HG03066 (cell line): ENCODE data around the gene SECISBP2.

ENCODE experiments used
- ATAC-seq: cut with Tn5 transposase; IDR thresholded peaks from one replicate; pipeline ENCODE4 v1.9.1; 2021; ENCODE audit warnings: low read depth; ENCODE audit not compliant: unreplicated experiment

Gene SECISBP2

DNA sequence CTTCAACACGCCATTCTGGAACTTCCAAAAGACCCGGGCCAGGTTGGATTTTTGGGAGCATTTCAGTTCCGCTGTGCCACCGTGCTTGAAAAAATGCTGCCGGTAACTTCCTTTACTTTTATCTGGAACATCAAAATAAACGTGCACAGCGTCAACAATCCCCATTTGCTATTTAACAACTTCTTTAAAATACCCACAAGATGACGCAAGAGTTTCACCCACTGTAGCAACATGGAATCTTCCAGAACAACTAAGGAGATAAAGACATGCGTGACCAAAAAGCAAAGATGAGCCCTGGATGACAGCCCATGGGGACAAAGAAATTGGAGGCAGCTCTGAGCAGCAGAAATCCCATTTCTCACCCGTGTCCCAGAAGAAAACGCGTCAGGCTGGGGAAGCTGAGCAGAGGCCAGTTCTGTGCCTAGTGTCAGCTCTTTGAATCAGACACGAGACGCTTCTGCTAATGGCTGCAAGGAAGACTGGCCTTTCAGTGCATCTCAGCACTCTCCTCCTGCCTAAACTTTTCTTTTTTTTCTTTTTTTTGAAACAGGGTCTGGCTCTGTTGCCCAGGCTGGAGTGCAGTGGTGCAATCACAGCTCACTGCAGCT, 61.3 kb downstream of the SECISBP2 start:
- ATAC-seq, result no peak

DNA sequence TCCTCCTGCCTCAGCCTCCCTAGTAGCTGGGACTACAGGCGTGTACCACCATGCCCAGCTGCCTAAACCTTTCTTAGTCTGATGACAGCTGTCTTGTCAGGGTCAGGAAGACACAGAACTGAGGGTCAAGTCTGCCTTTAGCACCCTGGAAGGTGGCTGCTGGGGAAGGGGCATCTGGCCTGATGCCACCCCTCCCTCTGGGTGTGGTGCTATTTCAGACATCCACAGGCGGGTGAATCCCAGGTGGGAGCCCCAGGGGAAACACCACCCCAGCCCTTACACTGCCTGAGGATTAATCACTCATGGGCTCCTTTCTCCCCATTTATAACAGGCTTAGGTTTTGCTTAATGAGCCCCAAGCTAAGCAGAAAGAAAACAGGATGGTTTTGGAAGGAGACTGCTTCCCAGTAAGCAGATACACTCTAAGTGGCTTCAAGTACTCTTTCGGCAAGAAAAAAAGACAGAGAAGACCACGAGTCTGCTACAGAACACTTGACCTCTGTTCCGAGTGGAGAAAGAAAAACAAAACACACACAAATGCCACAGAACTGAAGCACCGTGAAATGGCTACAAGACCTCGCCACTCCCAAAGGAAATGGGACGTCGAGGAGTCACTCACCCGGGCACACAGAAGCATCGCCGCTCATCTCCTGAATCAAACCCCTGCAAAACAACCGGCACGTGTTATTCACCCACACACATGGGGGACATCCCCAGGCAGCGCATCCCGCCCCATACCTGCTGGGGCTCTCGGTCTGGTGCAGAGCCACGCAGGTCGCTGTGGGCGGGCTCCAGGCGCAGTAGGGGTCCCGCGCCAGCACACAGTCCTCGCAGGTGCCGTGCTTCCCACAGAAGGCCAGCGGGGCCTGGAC, 62.4 kb downstream of the SECISBP2 start:
- ATAC-seq, result no peak

DNA sequence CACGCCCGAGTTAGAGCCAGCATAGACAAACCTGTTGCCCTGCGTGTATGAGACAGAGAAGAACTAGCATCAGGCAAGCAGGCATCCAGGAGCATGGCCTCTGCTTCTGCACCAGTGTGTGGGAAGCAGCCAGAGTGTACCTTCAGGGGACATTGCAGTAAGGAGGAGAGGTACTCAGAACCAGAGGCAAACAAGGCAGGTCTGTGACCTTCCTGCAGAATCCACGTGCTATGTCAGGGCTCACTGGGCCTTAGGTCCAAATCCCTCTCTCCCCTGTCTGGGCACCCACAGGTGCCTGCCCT, 63.0 kb downstream of the SECISBP2 start:
- ATAC-seq, result no peak

DNA sequence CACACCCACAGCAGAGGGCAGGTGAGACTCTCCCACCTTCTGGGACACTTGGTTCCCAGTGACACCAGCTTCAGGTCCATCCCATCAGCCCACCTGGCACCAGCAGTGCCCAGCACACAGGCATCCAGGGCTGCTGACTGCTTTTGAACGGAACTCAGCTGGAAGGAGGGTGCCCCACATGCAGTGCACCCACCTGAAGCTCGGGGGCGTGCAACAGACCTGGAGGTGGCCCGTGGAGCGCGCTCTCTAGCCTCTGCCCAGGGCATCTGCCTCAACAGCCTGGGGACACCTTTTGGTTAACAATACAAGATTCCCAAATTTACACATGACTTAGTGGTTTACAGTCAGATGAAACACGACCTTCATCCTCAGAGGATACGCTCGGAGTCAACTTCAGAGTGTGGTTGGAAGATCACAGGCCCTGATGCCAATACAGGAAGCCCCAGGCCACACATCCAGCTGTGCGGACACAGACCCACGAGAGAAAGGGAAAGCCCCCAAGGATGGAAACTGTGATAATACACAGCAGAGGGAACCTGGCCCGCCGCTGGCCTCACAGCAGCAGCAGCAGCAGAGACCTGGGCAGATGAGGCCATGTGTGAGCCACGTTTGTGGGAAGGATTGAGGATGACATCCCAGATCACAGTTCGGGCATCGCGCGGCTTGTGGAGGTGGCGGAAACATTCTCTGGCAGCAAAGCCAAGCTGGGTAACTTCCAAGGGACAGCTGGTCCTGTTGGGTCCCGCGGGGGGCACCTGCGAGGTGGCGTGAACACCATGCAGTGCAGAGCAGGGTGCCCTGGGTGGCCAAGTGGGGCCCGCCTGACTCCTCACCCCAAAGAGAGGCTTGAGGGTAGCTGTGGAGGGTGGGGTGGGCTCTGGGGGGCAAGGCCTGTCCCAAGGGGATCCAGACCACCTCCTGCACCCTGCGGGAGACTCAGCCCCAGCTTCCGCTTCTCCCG, 64.0 kb downstream of the SECISBP2 start:
- no peak for ATAC-seq

DNA sequence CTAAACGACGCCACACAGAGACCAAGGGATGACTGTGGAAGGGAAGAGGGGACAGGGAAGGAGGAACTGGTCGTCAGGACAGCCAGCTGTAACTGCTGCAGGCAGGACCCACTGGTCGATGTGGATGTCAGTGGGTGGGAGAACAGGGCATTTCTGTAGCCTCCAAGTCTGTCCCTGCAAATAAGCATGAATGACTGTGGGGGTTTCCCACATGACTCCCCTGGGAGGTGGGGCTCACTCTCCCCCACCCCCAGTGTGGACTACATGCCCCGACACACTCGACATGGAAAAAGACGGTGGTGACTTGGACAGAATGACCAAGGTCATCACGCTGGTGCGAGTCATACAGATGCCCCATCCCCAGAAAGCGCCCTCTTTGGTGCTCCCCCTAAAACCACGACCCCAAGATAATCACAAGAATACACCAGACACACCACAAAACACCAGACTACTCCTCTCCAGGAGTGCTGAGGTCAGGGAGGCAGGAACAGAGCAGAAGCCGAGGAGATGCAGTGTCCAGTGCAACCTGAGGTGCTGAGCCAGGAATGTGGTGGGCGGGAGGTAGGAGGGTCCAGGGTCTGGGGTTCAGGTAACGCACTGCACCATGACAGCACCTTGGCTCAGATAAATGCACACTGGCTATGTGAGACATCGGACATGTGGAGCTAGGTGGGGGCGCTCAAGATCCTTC, 64.9 kb downstream of the SECISBP2 start:
- no peak for ATAC-seq

DNA sequence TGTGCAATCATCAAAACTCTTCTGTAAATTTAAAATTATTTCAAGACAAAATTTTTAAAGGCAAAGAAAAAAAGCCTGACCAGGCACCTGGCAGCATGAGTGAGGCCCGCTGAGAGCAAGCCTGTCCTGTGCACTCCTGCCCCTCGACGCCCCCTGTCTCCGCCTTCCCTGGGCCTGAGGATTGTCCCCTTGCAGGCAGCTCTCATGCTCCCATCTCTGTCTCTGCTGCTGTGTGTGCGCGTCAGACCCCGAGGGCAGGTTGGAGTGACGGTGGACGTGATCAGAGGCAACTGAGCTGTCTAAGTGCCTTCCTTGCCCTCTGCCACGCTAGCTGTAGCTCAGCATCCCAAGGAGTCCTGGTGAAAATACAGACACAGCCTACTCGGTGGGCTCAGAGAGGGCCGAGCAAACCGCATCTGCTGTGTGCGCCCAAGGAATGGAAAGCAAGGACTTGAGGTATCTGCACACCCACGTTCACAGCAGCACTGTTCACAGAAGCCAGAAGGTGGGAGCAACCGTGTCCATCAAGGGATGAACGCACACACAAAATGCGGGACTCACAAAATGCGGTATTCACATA, 65.5 kb downstream of the SECISBP2 start:
- ATAC-seq, result no peak

DNA sequence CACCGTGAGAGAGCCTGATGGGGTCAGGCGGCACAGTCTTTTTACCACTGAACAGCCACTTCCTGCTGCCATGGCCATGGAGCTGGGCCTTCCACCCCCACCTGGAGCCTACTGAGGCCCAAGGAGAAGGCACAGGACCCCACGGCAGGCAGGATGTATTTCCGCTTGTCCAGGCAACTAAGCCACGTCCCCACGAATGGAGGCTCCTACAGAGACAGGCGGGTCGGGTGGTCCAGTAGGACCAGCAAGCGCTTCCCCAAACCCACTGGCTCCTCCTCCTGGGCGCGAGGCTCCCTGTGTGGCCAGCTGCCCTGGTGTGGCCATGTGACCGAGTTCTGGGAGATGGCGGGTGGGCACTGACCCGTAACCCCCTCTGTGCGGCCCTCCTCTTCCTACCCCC, 66.5 kb downstream of the SECISBP2 start:
- ATAC-seq, result no peak

DNA sequence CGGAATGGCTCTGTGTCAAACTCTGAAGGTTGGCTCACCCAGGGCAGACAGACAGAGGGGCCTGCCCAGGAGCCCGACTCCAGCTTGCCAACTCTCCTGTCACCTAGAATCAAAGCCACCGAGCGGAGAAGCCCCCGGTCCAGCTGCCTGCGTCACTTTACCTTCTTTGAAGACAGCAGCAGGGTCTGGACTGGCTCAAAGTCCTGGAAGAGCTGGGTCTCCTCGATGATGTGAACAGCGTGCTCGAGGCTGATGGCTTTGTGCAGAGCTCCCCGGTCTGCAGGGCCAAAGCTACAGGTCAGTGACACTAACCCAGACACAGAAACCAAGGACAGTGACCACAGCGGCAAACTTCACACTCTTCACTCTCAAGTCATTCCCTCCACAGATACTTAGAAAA, 67.9 kb downstream of the SECISBP2 start:
- no peak for ATAC-seq

DNA sequence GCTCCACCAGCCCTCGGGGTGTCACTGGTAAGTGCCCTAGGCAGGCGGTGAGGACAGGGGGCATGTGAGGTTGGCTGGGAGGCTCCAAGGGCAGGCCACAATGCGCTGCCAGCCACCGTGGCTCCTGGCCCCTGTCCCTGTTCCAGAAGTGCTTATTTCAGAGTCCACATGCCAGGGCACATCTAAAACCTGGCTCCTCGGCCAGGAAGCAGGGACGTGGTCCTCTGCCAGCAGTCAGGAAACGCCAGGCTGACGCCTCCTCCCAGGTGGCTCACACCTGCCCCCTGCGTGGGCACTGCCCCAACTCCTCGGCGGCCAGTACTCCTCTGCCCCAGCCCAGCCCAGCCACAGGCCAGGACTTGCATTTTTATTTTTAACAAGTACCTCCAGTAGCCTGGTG, 68.5 kb downstream of the SECISBP2 start:
- ATAC-seq, result no peak

DNA sequence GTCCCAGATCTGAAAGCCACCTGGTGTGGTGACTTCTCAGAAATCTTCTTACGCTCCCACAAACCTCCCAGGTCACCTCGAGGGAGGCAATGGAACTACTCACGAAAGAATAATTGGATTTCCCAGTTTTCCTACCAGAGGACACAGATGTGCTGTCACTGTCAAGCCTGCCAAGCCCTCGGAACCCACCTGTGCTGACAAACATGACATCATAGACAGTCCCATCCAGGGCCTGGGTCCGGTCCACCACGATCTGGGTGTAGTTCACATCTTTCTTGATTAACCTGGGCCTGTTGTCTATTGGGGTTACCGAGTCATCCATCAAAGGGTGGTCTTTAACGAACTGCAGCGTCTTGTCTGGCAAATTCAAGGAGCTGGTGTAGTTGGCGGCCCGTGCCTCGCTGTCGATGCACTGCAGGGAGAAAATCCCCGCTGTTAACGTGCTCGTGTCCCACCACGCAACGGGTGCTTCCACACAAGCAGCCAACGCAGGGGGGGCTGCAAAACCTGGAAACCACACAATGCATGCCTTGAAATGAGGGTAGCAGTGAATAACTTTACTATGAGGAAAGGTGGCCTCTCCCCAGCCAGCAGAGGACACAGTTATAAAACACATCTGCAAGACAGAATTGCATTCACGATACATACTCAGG, 69.0 kb downstream of the SECISBP2 start:
- ATAC-seq, result no peak

DNA sequence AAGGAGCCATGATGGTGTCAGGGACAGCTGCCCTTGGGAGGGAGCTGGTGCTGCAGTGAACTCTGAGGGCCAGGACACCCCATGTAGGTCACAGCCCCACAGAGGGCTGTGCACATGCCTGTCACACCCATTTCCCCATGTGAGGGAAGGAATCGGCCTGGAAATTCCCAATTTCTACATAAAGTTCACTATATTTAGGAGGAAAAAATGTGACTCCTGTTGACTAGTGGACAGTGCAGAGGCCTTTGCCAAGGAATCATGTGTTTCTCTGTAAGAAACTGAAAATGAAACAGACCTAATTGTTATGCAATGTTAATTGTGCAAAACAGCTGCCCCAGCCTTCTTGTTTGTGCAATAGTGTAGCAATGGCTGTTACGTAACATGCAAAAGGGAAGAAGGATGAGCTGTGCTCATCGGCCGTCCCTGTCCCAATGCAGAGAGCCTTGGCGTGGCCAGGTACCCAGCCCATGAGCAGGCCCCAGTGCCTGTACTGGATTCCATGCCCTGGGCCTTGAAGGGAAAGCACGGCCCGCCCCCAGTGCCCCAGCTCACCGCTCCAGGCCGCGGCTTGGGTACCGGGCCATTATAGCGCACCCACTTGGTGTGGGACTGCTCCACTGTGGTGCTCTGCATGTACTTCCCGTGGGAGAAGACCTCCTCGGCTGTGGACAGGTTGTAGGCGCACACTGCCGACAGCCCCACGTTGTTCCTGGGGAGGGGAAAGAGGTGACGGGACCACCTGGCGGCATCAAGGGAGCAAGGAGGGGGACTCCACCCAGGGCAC, 70.0 kb downstream of the SECISBP2 start:
- ATAC-seq, result no peak

DNA sequence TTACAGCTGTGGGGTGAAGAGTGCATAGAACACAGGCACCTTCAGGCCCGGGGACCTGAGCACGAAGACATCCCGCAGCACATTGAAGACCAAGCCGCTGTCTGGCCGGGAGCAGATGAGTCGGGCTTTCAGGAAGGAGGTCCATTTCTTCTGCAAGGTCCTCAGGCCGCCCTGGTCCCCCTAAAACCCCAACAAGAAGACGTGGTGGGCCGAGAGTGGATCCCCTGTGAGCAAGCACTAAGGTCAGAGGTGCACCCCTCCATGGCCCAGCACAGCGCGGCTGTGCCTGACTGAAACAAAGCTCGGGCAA, 70.5 kb downstream of the SECISBP2 start:
- no peak for ATAC-seq

DNA sequence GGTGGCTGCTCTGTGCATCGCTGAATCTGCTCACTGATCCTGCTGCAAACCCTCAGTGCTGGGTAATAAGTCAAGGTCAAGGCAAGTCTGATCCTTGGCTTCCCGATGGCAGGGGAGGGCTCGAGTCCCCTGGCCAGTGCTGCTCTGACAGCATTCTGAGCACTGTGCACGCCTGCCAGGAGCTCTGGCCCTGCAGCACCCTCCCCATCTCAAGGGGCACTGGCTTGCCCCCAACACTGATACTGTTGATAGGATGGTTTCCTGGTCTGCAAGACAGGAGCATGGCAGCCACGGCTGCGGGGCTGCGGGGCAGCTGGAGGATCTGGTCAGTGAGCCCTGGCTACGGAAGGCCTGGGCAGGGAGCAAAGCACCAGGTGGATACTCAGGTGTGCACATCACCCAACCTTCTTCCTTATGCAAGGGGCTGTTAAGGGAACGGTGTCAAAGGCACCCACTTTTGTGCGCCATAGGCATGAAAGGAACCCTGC, 71.8 kb downstream of the SECISBP2 start:
- ATAC-seq, result no peak

DNA sequence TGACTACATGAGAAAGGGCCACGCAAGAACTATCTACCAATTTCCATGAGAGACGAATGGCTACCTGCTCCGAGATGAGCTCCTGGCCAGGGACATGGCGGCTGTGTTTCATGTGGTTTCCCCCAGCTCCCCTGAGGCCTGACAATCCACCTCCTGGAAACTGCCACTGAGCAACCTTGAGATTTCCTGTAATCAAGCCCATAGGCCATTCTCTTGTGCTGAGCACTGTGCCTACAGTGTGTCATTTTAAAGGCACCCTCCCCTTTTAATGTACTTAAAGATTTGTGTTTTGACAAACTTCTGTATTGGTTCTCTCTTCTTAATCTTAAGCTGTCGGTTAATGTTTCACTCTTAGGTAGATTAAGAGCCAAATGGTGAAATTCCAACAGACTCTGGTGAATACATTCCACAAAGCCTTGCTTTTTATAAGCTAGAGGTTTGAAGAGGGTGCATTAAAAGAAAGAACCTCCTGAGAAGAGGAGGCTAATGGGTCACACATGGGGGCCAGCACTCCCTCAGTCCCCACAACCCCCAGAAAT, 72.3 kb downstream of the SECISBP2 start:
- no peak for ATAC-seq

DNA sequence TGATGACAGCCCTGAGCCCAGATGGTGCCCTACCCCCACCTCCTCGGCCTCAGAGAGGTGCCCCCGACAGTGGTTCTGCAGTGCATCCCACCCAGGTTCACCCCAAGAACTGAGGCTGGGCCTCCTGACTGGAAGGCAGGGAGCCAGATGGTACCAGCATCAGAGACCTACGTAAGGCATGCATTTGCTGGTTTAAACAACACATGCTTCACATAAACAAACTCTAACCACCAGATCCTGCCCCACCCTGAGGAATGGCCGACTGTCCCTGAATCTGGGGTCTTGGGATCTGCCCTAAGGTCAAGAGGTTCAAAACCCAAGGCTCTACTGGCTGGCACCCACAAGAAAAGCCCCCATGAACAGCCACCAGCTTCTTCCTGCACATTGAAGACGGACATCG, 73.3 kb downstream of the SECISBP2 start:
- ATAC-seq, result no peak

DNA sequence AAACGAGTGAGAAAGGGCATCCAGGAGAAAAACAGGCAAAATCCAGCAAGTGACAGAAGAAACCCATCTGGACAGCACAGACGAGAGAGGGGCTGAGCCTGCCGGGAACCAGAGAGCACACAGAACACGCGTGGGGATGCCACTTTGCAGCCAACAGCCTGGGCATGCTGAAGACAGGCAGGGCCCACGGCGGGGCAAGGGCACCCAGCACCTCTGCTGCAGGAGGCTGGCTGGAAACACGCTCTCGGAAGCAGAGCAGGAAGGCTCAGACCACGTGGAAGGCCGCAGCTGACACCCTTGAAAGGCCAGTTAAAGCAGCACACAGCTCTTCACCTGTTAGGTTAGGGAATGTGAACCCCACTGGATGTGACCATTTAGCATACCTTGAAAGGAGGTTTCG, 76.1 kb downstream of the SECISBP2 start:
- no peak for ATAC-seq

DNA sequence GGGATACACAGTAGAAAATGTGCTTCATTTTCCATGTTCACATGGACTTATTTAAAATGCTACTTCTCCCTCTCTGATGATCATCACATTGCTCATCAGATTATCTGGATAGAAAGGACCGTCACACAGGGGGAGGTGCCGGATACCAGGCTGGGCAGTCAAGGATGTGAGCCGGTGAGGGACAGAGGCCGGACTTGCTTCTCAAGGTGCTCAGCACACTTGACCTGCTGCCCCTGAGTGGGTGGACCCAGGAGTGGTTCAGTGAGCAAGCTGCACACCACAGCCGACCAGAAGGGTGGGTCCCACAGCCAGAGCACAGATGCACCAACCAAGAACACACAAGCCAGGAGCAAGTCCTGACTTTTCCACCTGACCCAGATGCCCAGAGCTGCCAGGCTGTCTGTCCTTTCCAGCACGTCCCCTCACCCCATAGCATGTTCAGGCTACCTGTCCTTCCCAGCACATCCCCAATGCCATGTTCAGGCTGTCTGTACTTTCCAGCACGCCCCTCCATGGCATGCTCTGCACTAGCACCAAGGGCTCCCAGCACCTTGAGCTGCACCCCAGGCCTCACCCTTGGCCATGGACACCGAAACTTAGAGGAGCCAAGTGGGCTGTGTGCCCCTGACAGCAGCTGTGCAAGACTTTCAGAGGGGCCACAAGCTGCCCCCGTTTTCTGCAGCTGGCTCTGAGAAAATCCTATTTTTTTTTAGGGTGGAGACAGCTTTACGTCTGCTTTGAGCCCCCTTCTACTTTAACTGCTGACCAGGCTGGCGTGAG, 77.8 kb downstream of the SECISBP2 start:
- no peak for ATAC-seq

DNA sequence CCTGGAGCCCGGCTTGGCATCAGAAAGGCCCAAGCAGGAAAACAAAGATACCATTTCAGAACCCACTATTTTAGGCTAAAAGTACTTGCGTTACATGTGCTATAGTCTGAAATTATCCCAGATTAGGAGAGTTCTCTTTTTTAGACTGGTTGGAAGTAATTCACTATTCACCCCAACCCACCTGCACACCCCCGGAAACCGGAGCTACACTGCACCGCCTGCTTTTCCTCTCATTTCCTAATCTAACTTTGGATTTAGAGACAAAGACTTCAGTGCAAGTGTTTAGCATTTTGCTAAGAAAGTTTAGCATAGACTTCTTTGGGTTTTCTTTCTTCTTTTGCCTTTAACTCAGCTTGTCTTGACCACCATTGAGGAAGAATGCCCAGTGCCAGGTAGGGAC, 79.2 kb downstream of the SECISBP2 start:
- ATAC-seq, result no peak
